ENCODE data around the gene CMTM8.
"Not testable (repeated sequence)": the region's sequence is repeated elsewhere in the genome, so short reads cannot be mapped to it uniquely, and the experiment has no call there.

Gene CMTM8

GRCh38 chr3:32383136-32383711, 144.7 kb downstream of the CMTM8 start:
- no peak for DNase-seq

GRCh38 chr3:32384938-32385337, 146.5 kb downstream of the CMTM8 start:
- peak; percentile 58 for DNase-seq

GRCh38 chr3:32387512-32387911, 149.0 kb downstream of the CMTM8 start:
- no peak for DNase-seq

GRCh38 chr3:32389577-32389976, 151.1 kb downstream of the CMTM8 start:
- not testable (repeated sequence) for DNase-seq

GRCh38 chr3:32391643-32392535, 153.4 kb downstream of the CMTM8 start, which contains the start of gene CMTM7:
CMTM7 (plus strand) TSS chr3:32391853; CDS start chr3:32391907, 54 bp downstream.
- peak; percentile 68 for DNase-seq

GRCh38 chr3:32392536-32393302, 154.2 kb downstream of the CMTM8 start:
- peak; percentile 67 for DNase-seq

- DNase-seq, result no peak
These were observed 157.0 kb downstream of the CMTM8 start for GRCh38 chr3:32395496-32395895.

GRCh38 chr3:32397941-32398340, 159.5 kb downstream of the CMTM8 start:
- DNase-seq, result no peak

GRCh38 chr3:32398531-32398930, 160.1 kb downstream of the CMTM8 start:
- DNase-seq, result no peak

GRCh38 chr3:32399030-32399620, 160.6 kb downstream of the CMTM8 start:
- peak; percentile 62 for DNase-seq

GRCh38 chr3:32401126-32401525, 162.6 kb downstream of the CMTM8 start:
- no peak for DNase-seq

GRCh38 chr3:32401556-32402081, 163.1 kb downstream of the CMTM8 start:
- DNase-seq, result peak; percentile 76

GRCh38 chr3:32403663-32404062, 165.2 kb downstream of the CMTM8 start:
- no peak for DNase-seq

- DNase-seq, result no peak
These were observed 166.2 kb downstream of the CMTM8 start for GRCh38 chr3:32404714-32405113.

- DNase-seq, result no peak
These were observed 166.7 kb downstream of the CMTM8 start for GRCh38 chr3:32405155-32405554.

- DNase-seq, result no peak
These were observed 167.3 kb downstream of the CMTM8 start for GRCh38 chr3:32405711-32406323.

- DNase-seq, result no peak
These were observed 168.3 kb downstream of the CMTM8 start for GRCh38 chr3:32406486-32407408.

GRCh38 chr3:32410367-32411246, 172.1 kb downstream of the CMTM8 start:
- DNase-seq, result no peak

- DNase-seq, result no peak
These were observed 173.0 kb downstream of the CMTM8 start for GRCh38 chr3:32411442-32411841.

GRCh38 chr3:32412887-32413286, 174.4 kb downstream of the CMTM8 start:
- DNase-seq, result no peak
